B cell (primary cell): ENCODE data around the gene ERAP2. TPM values are rescaled to one million over a fixed set of nuclear protein-coding genes. Genes with fewer than 3 reads are reported as not detected.

Source experiments
- ATAC-seq: fragments of 200-7000 bp; cut with Tn5 transposase; one replicate; pipeline ENCODE4 v1.10.0; 2021; ENCODE audit warnings: low read depth, mild to moderate bottlenecking, moderate number of reproducible peaks, moderate library complexity
- CTCF ChIA-PET: fragments of 350-600 bp; sonication (Branson Sonifier 250); formaldehyde crosslinking; loops from one replicate; lab custom pipeline; 2021; ENCODE audit warnings: antibody characterized with exemption, inconsistent platforms; lab: Charles Lee
- POLR2A ChIA-PET: fragments of 350-600 bp; sonication (Branson Sonifier 250); formaldehyde crosslinking; loops from one replicate; lab custom pipeline; 2021; ENCODE audit warnings: antibody characterized with exemption; lab: Charles Lee
- DNase-seq: peaks from one replicate; pipeline ENCODE4 v3.0.0; 2013
- H2AFZ ChIP-seq: 2 replicates; pipeline ENCODE4 v1.6.1; 2012; ENCODE audit warnings: mild to moderate bottlenecking, low read depth, low read length; ENCODE audit not compliant: insufficient read depth, poor library complexity, severe bottlenecking
- H3K27ac ChIP-seq, 2 donors: 1 replicate in 1 of 2; 2 replicates in 1 of 2; pipeline ENCODE4 v1.5.1; 2012 to 2013; ENCODE audit warnings: low read length in 2 of 2, mild to moderate bottlenecking in 2 of 2, moderate library complexity in 1 of 2
- H3K27me3 ChIP-seq, 4 experiments: fragments of 200-600 bp in 1 of 4; sonication (generic) in 1 of 4; replicated peaks in 1 of 4; 1 replicate in 2 of 4; 2 replicates in 2 of 4; pipeline versions ENCODE4 v1.6.1 to v1.7.0; 2013 to 2016; ENCODE audit warnings: low read length in 3 of 4, mild to moderate bottlenecking in 2 of 4, mixed read lengths in 1 of 4, moderate library complexity in 1 of 4; ENCODE audit not compliant: insufficient read depth in 4 of 4, control insufficient read depth in 3 of 4; ENCODE audit errors: control extremely low read depth in 1 of 4
- H3K36me3 ChIP-seq, 2 experiments: replicated peaks in 1 of 2; 1 replicate in 1 of 2; 2 replicates in 1 of 2; pipeline versions ENCODE4 v1.6.1 to v1.7.1; 2013; ENCODE audit warnings: low read length in 1 of 2; ENCODE audit not compliant: insufficient read depth in 2 of 2, control insufficient read depth in 1 of 2; ENCODE audit errors: control extremely low read depth in 1 of 2, extremely low read depth in 1 of 2
- H3K4me1 ChIP-seq, 2 donors: fragments of 200-600 bp in 1 of 2; sonication (generic) in 1 of 2; 1 replicate in 1 of 2; 2 replicates in 1 of 2; pipeline versions ENCODE4 v1.5.1 to v1.6.1; 2013 to 2017; ENCODE audit warnings: low read length in 2 of 2; ENCODE audit not compliant: control insufficient read depth in 2 of 2, insufficient read depth in 2 of 2
- H3K4me2 ChIP-seq: replicated peaks from 2 replicates; pipeline ENCODE3; 2012; ENCODE audit warnings: mild to moderate bottlenecking, low read depth, low read length; ENCODE audit not compliant: poor library complexity, severe bottlenecking
- H3K4me3 ChIP-seq, 5 experiments: fragments of 200-600 bp in 1 of 5; sonication (generic) in 1 of 5; 1 replicate in 3 of 5; 2 replicates in 2 of 5; pipeline versions ENCODE4 v1.5.1 to v1.7.0; 2011 to 2016; ENCODE audit warnings: low read length in 4 of 5, mild to moderate bottlenecking in 4 of 5, low read depth in 2 of 5, control low read depth in 1 of 5, moderate library complexity in 1 of 5; ENCODE audit not compliant: insufficient read depth in 1 of 5; ENCODE audit errors: control extremely low read depth in 1 of 5, extremely low read depth in 1 of 5
- H3K79me2 ChIP-seq: fragments of 200-600 bp; sonication (generic); one replicate; pipeline ENCODE4 v1.6.0; 2016; ENCODE audit warnings: low read length; ENCODE audit not compliant: control insufficient read depth, insufficient read depth
- H3K9ac ChIP-seq: fragments of 200-600 bp; sonication (generic); 2 replicates; pipeline ENCODE4 v1.6.1; 2017; ENCODE audit warnings: mild to moderate bottlenecking, low read length, moderate library complexity
- H3K9me3 ChIP-seq, 3 donors: one replicate each; pipeline versions ENCODE4 v1.6.1 to v1.7.1; 2013; ENCODE audit warnings: low read length in 2 of 3; ENCODE audit not compliant: control insufficient read depth in 2 of 3, insufficient read depth in 1 of 3; ENCODE audit errors: control extremely low read depth in 1 of 3
- H4K20me1 ChIP-seq: 2 replicates; pipeline ENCODE4 v1.6.0; 2012; ENCODE audit warnings: mild to moderate bottlenecking, low read length; ENCODE audit not compliant: insufficient read depth, control insufficient read depth, poor library complexity, severe bottlenecking
- H3K27ac Mint-ChIP-seq: one replicate; pipeline ENCODE4 v1.8.0; 2021; ENCODE audit warnings: mixed read lengths
- H3K27me3 Mint-ChIP-seq: one replicate; pipeline ENCODE4 v1.8.0; 2021; ENCODE audit warnings: mixed read lengths
- H3K4me1 Mint-ChIP-seq: one replicate; pipeline ENCODE4 v1.8.0; 2021; ENCODE audit warnings: mixed read lengths
- H3K4me3 Mint-ChIP-seq: one replicate; pipeline ENCODE4 v1.8.0; 2021; ENCODE audit warnings: mixed read lengths
- H3K9me3 Mint-ChIP-seq: one replicate; pipeline ENCODE4 v1.8.0; 2022; ENCODE audit warnings: mixed read lengths; ENCODE audit not compliant: insufficient read depth
- CTCF ChIP-seq: fragments of 200-600 bp; IDR thresholded peaks from one replicate; pipeline ENCODE4 v1.8.0; 2022; ENCODE audit warnings: antibody characterized with exemption, mild to moderate bottlenecking
- EZH2 ChIP-seq: IDR thresholded peaks from 2 replicates; pipeline ENCODE4 v1.6.1; 2012; ENCODE audit warnings: borderline replicate concordance, low read depth, mild to moderate bottlenecking, moderate library complexity, low read length; ENCODE audit not compliant: insufficient read depth, poor library complexity, severe bottlenecking
- WGBS: methylation state at CpG from one replicate; pipeline ENCODE4 v1.1.5; 2013; ENCODE audit warnings: missing lambda C conversion rate; ENCODE audit not compliant: insufficient coverage; 5-methylcytosine and 5-hydroxymethylcytosine counted together
- intact Hi-C: fragments of 100-400 bp; cut with micrococcal nuclease; formaldehyde crosslinking; loops from one replicate; pipeline ENCODE4 v1.10.0; 2022
- polyA plus RNA-seq: library from polyadenylated mRNA; depleted of rRNA; stranded (reverse); fragments of >200 nt; gene quantifications from 2 replicates; pipeline ENCODE4 v1.2.3, GENCODE V29; 2012
- small RNA-seq: library from RNA; depleted of rRNA; stranded (forward); fragments of <200 nt; gene quantifications from one replicate; pipeline ENCODE3, GENCODE V24; 2012; ENCODE audit warnings: low replicate concordance, low read depth; ENCODE audit not compliant: insufficient read length
- total RNA-seq, 2 donors: library from RNA; stranded (reverse); fragments of 120-200 nt in 1 of 2; gene quantifications; 1 replicate in 1 of 2; 2 replicates in 1 of 2; pipeline versions ENCODE4 v1.2.3 to v1.2.4, GENCODE V29; 2013 to 2022

ERAP2 gene
- total and polyA plus RNA-seq, 2 donors (not counting 1 experiment from before 2014, with no cell fraction given) = 18.5 to 74.2 TPM

- H3K9ac ChIP-seq = no peak overlapping the region
Measured at GRCh38 chr5:96968074-96968473, 91.8 kb downstream of the ERAP2 start.

GRCh38 chr5:96968614-96969013 is 92.3 kb downstream of the ERAP2 start:
- intact Hi-C loops = no loop called here
- no peak overlapping the region for H3K9ac ChIP-seq
- H3K27me3 ChIP-seq = no peaks in the 10 kb centered on the region
- H3K4me2 ChIP-seq = peak overlapping the region; percentile 9
- TF ChIP-seq CTCF (no peak), EZH2 (no peak)
- H3K4me3 ChIP-seq = no peak overlapping the region
- H2AFZ ChIP-seq = no peak overlapping the region
- H3K79me2 ChIP-seq = peaks cover 100% of the 10 kb centered on the region
- DNase-seq = no peak
- no peak for ATAC-seq
- no peaks in the 10 kb centered on the region for H3K27me3 Mint-ChIP-seq
- H3K9me3 Mint-ChIP-seq = no peaks in the 10 kb centered on the region
- 82% methylated on average over 2 of the region's 2 CpGs for WGBS
- peak overlapping the region; percentile 32 for H3K27ac Mint-ChIP-seq
- peaks cover 77% of the 10 kb centered on the region for H3K4me1 Mint-ChIP-seq
- POLR2A ChIA-PET = no interaction called here
- H4K20me1 ChIP-seq = peaks cover 44% of the 10 kb centered on the region
- H3K9me3 ChIP-seq = no peaks in the 10 kb centered on the region
- H3K4me3 Mint-ChIP-seq = peak overlapping the region; percentile 45
- H3K4me1 ChIP-seq = peaks cover 26 to 53% of the 10 kb centered on the region in 2 donors
- H3K36me3 ChIP-seq = peaks cover 0 to 11% of the 10 kb centered on the region in 2 experiments
- CTCF ChIA-PET = interaction anchor here (0.7 to 0.9 kb wide), 2 partner anchors 13 to 24 kb away, joined by 3 read pairs; no protein-coding TSS in a partner anchor
- no peak overlapping the region for H3K27ac ChIP-seq

More at GRCh38 chr5:96968074-96968473, 91.8 kb downstream of the ERAP2 start:
- intact Hi-C loops = no loop called here
- H2AFZ ChIP-seq = no peak overlapping the region
- peaks cover 100% of the 10 kb centered on the region for H3K79me2 ChIP-seq
- peaks cover 45% of the 10 kb centered on the region for H4K20me1 ChIP-seq
- ChIA-PET POLR2A (no interaction called here), CTCF (no interaction called here)
- no peak for TF ChIP-seq EZH2
- no peak for TF ChIP-seq CTCF
- no peak for ATAC-seq
- peaks cover 79% of the 10 kb centered on the region for H3K4me1 Mint-ChIP-seq
- H3K9me3 ChIP-seq = no peaks in the 10 kb centered on the region
- no peaks in the 10 kb centered on the region for H3K27me3 ChIP-seq
- H3K4me1 ChIP-seq = peaks cover 28 to 53% of the 10 kb centered on the region in 2 donors
- H3K27ac ChIP-seq = no peak overlapping the region
- no peak for DNase-seq
- H3K4me2 ChIP-seq = no peak overlapping the region
- H3K4me3 Mint-ChIP-seq = no peak overlapping the region
- peaks cover 0 to 11% of the 10 kb centered on the region in 2 experiments for H3K36me3 ChIP-seq
- WGBS = no CpG with 5 or more reads among the region's 1 CpG
- no peak overlapping the region for H3K4me3 ChIP-seq
- no peaks in the 10 kb centered on the region for H3K27me3 Mint-ChIP-seq
- no peak overlapping the region for H3K27ac Mint-ChIP-seq
- H3K9me3 Mint-ChIP-seq = no peaks in the 10 kb centered on the region

Small RNA genes within 50 kb of the gene (small RNA-seq; reads per million reads assigned to genes)
- gene RF00019 = not detected

Other genes with a start within 250 kb of the ERAP2 start
- gene CAST, start 214.1 kb upstream of the ERAP2 start, total RNA-seq = 231 and 238 TPM in 2 replicates
- gene CAST, start 214.1 kb upstream of the ERAP2 start, polyA plus RNA-seq = 41.0 and 57.2 TPM in 2 replicates
- 48.5 and 61.5 TPM in 2 replicates for gene ERAP1, start 68.6 kb upstream of the ERAP2 start, total RNA-seq
- 9.2 and 14.2 TPM in 2 replicates for gene ERAP1, start 68.6 kb upstream of the ERAP2 start, polyA plus RNA-seq
- gene LNPEP, start 59.6 kb downstream of the ERAP2 start, total RNA-seq = 92.9 and 101 TPM in 2 replicates
- 10.5 and 16.6 TPM in 2 replicates for gene LNPEP, start 59.6 kb downstream of the ERAP2 start, polyA plus RNA-seq